HG03045 (cell line): ENCODE results near the gene HS3ST1.

ENCODE experiments used
- ATAC-seq: cut with Tn5 transposase; IDR thresholded peaks from one replicate; pipeline ENCODE4 v1.9.1; 2021; ENCODE audit warnings: mild to moderate bottlenecking, moderate library complexity; ENCODE audit not compliant: unreplicated experiment

HS3ST1 gene

GRCh38 chr4:11428231-11428898 is at the start of gene HS3ST1:
HS3ST1 (minus strand) TSS chr4:11428894; CDS start chr4:11400005, 28,889 bp downstream.
- peak; percentile 35 for ATAC-seq

GRCh38 chr4:11475871-11476270 is 47.2 kb upstream of the HS3ST1 start:
- ATAC-seq, result no peak

- no peak for ATAC-seq
Observed at GRCh38 chr4:11474146-11474545, 45.5 kb upstream of the HS3ST1 start.

- ATAC-seq, result no peak
Observed at GRCh38 chr4:11472535-11472934, 43.8 kb upstream of the HS3ST1 start.

- ATAC-seq, result peak; percentile 53
Observed at GRCh38 chr4:11471618-11472017, 42.9 kb upstream of the HS3ST1 start.

GRCh38 chr4:11471046-11471441 is 42.4 kb upstream of the HS3ST1 start:
- ATAC-seq, result no peak

GRCh38 chr4:11470438-11471045 is 41.8 kb upstream of the HS3ST1 start:
- peak; percentile 46 for ATAC-seq

GRCh38 chr4:11469650-11470437 is 41.1 kb upstream of the HS3ST1 start:
- ATAC-seq, result peak; percentile 65

- no peak for ATAC-seq
Observed at GRCh38 chr4:11468901-11469300, 40.2 kb upstream of the HS3ST1 start.

- ATAC-seq, result no peak
Observed at GRCh38 chr4:11467931-11468330, 39.2 kb upstream of the HS3ST1 start.

- no peak for ATAC-seq
Observed at GRCh38 chr4:11463707-11464106, 35.0 kb upstream of the HS3ST1 start.

GRCh38 chr4:11456401-11456800 is 27.7 kb upstream of the HS3ST1 start:
- no peak for ATAC-seq

- no peak for ATAC-seq
Observed at GRCh38 chr4:11455201-11455835, 26.6 kb upstream of the HS3ST1 start.

GRCh38 chr4:11451716-11452115 is 23.0 kb upstream of the HS3ST1 start:
- no peak for ATAC-seq

GRCh38 chr4:11446155-11446811 is 17.6 kb upstream of the HS3ST1 start:
- ATAC-seq, result no peak

- ATAC-seq, result no peak
Observed at GRCh38 chr4:11441194-11441556, 12.5 kb upstream of the HS3ST1 start.

GRCh38 chr4:11440481-11441193 is 11.9 kb upstream of the HS3ST1 start:
- no peak for ATAC-seq

- no peak for ATAC-seq
Observed at GRCh38 chr4:11439836-11440235, 11.1 kb upstream of the HS3ST1 start.

- ATAC-seq, result no peak
Observed at GRCh38 chr4:11438647-11439046, 10.0 kb upstream of the HS3ST1 start.

GRCh38 chr4:11436673-11437072 is 8.0 kb upstream of the HS3ST1 start:
- ATAC-seq, result no peak
